ENCODE results near the gene DOK7.

DOK7 gene

GRCh38 chr4:3463556-3464348 is 646 bp downstream of the DOK7 start:
- no peak for DNase-seq (ENCODE audit: low read depth in 3 of 3)

DNA sequence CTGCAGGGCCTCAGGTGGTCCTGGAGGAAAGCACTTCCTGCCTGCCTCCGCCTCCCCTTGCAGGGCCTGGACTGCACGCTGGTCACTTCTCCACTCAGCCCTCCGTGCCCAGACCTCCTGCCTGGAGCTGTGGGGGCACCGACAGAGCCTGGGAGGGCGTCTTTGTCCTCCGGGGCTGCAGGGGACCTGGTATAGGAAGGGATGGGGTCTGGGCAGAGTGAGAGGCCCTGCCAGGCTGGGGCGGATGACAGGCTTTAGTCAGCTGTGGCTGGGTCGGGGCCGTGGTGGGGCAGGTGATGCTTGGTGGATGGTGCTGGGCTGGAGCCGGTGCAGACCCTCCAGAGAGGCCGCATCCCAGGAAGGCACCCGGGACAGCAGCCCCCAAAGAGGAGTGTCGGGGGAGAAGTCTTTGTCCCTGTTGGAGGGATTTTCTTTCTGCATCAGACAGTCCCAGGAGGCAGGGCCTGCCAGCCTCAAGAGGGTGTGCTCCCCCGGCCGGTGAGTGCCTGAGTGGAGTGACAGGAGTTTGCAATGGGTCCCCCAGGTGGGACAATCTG is 1.3 kb downstream of the DOK7 start:
- no peak for DNase-seq (ENCODE audit: low read depth in 3 of 3)

- DNase-seq (ENCODE audit: low read depth in 3 of 3), result no peak
Measured at GRCh38 chr4:3464911-3465697, 2.0 kb downstream of the DOK7 start.

- DNase-seq (ENCODE audit: low read depth in 3 of 3), result no peak
Measured at GRCh38 chr4:3465698-3466671, 2.9 kb downstream of the DOK7 start.

DNA sequence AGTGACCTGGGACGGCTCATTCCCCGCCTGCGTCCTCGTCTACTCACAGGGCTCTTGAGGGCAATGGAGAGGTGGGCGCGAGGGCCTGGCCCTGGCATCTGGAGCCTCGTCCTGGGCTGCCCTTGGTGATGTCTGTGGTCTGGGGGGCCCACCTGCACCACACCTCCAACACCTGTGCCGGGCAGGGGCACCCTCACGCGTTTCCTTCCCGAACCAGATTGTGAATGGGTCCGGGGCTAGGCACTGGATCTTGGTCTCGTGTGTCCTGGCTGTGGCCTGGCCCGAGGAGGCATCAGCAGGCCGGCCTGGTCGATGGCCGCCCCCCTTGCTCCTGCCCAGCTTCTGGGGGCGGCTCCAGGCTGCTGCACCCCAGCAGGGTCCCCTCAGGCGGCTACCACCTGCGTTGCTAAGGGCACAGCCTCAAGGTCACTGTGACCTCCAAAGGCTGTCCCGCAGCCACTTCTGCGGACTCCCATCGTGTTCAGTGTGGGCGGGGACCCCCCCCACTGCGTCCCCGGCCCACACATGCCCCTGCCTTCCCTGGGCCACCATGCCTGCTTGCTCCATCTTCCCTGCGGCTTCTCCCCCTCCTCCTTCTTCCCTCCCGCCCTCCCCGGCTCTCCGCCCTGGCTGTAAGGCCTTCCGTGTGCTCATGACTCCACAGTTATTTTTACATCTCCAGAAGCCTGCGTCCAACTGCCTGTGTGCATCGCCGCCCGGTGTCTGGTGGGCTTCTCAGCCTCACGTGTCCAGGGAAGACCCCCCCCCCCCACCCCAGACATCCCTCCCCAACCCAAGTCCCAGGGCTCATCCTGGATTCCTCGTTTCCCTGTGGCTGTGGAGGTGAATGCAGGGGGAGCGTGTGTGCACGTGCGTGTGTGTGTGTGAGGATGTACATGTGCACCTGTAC is 3.8 kb downstream of the DOK7 start:
- DNase-seq (ENCODE audit: low read depth in 3 of 3), result no peak

DNA sequence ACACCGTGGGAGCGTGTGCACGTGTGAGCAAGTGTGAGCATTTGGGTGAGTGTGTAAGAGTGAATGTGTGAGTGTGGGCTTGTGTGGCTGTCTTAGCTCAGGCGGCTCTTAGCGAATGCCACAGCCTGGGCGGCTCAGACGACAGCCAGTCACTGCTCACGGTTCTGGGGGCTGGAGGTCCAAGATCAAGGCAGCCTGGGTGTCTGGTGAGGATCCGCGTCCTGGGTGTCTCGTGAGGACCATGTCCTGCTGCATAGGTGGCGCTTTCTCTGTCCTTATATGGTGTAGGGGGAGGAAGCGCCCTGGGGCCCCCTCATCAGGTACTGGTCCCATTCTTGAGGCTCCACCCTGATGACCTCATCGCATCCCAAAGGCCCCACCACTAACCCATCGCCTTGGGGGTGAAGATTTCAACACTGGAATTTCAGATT is 4.5 kb downstream of the DOK7 start:
- DNase-seq (ENCODE audit: low read depth in 3 of 3), result no peak

DNA sequence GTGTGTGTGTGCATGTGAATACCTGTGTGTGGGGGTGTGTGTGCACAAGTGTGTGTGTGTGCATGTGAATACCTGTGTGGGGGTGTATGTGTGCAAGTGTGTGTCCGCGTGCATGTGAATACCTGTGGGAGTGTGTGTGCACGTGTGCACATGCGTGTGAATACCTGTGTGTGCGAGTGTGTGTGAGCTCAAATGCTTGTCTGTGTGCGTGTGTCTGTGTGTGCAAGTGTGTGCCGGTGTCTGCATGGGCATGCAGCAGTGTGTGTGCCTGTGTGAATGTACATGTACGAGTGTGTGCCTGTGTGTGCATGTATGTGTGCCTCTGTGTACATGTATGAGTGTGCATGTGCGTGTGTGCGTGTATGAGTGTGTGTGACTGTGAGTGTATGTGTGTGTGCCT is 5.0 kb downstream of the DOK7 start:
- no peak for DNase-seq (ENCODE audit: low read depth in 3 of 3)

- no peak for DNase-seq (ENCODE audit: low read depth in 3 of 3)
Measured at GRCh38 chr4:3468804-3469203, 5.7 kb downstream of the DOK7 start.

- no peak for DNase-seq (ENCODE audit: low read depth in 3 of 3)
Measured at GRCh38 chr4:3469386-3470243, 6.5 kb downstream of the DOK7 start.

DNA sequence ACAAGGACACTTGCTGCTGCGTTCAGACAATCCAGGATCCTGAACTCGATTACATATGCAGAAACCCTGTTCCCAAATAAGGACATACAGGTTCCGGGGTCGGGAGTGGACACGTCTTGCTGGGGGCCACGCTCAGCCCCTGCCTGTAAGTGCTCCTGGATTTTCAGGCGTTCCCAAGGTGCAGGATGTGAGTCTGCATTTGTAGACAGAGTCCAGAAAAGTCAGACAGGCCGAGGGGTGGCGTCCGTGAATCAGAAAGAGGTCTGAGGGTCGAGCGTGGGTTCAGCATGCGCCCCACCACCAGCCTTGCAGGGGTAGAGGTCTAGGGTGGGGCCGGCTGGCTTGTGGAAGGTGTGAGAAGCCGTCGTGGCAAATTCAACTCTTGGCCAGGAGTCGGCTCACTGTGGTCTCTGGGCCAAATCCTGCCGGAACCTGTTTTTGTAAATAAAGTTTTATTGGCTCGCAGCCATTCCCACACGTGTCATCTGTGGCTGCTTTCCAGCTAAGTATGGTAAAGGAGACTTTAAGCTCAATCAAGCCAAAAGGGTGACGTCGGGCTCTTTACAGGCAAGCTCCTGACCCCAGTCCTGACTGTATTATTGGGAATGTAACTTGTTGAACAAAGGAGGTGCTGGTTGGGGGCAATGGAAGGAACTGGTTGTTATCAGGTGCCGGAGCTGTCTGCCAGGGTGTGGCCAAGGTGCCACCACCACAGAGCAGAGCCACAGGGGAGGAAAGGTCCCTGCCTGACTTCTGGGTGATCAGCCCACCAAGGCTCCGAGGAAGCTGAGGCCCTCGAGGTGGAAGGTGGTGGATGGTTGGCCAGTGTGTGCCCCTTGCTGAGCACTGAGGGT is 7.4 kb downstream of the DOK7 start:
- DNase-seq (ENCODE audit: low read depth in 3 of 3), result no peak

DNA sequence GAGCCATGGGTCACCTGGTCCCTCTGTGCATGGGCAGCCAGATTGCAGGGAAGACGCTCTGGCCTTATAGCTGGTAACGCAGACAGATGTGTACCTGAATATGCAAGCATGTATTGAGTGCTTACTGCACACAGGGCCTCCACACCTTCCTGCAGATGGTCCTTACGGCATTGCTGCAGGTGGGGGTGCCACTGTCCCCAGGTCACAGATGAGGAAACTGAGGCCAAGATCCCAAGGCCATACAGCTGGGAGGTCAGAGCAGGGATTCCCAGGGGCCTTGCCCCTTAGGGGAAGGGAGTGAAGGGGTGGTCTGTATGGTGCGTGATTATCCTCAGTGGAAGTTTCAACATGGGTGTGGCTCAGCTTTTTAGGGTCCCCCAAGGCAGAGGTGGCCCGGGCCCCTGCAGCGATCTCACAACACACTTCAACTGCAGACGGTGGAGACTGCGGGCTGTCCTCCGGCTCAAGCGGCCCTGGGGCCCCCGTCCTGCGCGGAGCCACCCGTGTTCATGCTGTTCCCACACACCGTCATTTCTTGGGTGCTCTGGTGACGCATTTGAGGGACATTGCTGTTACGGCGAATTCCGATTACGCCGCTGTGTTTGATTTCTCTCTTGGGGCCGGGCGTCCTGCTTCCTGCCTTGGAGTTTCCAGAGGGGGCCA is 8.1 kb downstream of the DOK7 start:
- no peak for DNase-seq (ENCODE audit: low read depth in 3 of 3)

DNA sequence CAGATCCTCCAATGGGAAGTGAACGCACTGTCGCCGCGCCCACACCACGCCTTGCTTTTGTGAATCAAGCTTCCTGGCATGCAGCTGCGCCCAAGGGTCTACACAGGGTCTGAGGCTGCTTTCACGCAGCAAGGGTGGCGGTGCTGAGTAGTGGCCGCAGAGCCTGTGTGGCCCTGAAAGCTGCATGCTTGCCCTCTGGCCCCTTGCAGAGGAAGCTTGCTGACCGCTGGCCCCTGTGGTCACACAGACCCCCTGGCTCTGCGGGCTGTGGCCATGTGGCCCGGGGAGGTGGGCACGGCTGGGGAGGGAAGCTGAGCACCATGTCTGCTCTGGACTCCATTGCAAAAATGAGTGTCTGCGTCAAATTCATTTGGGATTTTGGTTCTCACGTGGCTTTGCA is 8.8 kb downstream of the DOK7 start:
- no peak for DNase-seq (ENCODE audit: low read depth in 3 of 3)

DNA sequence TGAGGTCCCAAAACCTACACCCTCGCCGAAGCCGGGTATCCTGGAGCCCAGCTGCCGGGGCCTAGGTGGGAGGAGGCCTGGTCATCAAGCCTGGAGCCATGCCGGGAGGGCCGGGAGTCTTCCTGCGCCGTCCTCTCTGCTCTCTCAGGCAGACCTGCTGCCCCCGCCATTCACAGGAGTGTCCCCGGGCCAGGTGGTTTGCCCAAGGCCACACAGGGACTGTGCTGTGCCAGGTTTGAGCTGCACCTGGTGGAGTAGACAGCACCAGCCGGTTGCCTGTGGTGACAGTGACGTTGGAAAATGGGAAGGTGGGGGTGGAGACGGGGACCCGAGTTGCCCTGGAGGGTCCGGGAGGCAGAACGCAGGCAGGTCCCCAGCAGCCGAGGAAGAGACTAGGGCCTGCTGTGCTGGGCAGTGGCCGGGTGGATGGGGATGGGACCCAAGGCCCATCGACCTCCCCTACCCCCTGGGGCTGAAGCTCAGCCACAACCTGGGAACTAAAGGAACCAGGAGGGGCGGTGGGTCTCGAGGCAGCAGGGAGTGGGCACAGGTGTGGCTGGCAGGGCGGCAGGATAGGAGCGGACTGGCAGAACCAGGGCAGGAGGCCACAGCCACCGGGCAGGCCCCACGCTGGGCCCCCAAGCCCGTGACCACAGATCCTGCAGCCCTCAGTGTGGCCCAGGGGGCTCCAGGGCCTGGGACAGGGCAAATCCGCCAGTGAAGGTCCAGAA is 9.5 kb downstream of the DOK7 start:
- no peak for DNase-seq (ENCODE audit: low read depth in 3 of 3)

GRCh38 chr4:3473181-3473950 is 10.3 kb downstream of the DOK7 start:
- no peak for DNase-seq (ENCODE audit: low read depth in 3 of 3)

DNA sequence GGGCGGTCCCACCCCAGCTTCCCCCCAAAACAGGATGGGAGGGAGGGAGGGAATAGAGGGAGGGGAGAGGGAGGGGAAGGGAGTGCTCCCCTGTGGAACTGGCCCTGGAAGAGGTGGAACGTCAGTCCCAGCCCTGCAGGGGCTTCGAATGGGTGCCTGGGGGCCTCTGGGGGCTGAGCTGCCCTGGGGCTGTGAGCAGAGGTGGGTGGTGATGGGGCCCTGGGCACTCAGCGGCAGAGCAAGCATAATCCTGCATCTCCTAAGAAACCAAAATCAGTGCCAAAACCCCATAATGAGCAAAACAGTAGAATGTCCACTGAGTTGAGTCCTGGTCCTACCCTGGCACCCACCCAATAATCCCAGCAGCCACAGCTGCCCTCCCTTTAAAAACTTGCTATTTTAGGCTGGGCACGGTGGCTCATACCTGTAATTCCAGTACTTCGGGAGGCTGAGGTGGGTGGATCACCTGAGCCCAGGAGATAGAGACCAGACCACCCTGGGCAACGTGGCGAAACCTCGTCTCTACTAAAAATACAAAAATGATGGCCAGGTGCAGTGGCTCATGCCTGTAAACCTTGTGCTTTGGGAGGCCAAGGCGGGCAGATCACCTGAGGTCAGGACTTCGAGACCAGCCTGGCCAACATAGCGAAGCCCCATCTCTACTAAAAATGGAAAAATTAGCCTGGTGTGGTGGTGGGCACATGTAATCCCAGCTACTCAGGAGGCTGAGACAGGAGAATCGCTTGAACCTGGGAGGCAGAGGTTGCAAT is 11.1 kb downstream of the DOK7 start:
- no peak for DNase-seq (ENCODE audit: low read depth in 3 of 3)

Measured in stimulated activated CD4-positive, alpha-beta T cell treated with anti-CD3 and anti-CD28 coated beads, TNF-alpha, amount 100 ng/mL, for 24 hours (primary cell).